OCI-LY1 (cell line): ENCODE data around the gene CCND1.

Source experiments
- CTCF ChIP-seq: fragments of 200-600 bp; sonication (generic), shearing (Covaris generic); IDR thresholded peaks from 2 replicates; pipeline ENCODE4 v1.5.1; 2017; ENCODE audit warnings: mild to moderate bottlenecking, antibody characterized with exemption, low read length, moderate library complexity, mixed read lengths
- EZH2 ChIP-seq: fragments of 200-600 bp; sonication (generic), shearing (Covaris generic); IDR thresholded peaks from 2 replicates; pipeline ENCODE4 v1.8.0; 2017; ENCODE audit warnings: borderline replicate concordance, mixed run types, mild to moderate bottlenecking, antibody characterized with exemption, low read length, moderate library complexity, mixed read lengths

GRCh38 chr11:69661413-69661715 lies 20.4 kb downstream of the CCND1 start:
- TF ChIP-seq CTCF: no peak
- TF ChIP-seq EZH2: no peak
